ENCODE data around the gene CLMP. TPM values are rescaled to one million over a fixed set of nuclear protein-coding genes. Genes with fewer than 3 reads are reported as not detected.
A peak's percentile ranks its signal among the peaks of the same experiment; 100 is the strongest.

Gene CLMP
- total RNA-seq, 1 donor = 147 TPM

DNA sequence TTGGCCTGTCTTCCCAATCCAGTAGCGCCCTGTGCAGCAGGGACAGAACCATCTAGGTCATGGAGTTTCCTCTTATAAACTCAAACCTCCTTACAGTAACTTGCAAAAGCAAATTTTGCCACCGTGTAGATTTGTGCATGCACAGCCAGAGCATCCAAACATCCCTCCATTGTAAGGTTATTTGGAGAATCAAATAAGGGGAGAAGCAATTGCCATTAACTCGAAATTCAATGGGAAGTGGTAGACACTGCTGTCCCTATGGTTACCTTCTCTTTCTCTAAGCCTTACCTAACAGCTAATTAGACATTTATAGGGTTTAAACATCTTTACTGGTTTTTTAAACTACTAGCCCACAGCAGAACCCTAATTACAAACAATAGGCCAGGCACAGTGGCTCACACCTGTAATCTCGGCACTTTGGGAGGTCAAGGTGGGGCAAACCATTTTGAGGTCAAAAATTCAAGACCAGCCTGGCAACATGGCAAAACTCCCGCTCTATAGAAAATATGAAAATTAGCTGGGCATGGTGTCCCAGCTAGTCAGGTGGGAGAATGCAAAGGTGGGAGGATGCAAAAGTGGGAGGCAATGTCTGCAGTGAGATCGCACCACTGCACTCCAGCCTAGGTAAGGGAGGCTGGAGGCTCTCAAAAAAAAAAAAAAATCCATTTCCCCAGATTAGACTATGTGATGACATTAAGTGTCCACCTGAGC lies 139.7 kb downstream of the CLMP start:
- TF ChIP-seq, protein P1, sequence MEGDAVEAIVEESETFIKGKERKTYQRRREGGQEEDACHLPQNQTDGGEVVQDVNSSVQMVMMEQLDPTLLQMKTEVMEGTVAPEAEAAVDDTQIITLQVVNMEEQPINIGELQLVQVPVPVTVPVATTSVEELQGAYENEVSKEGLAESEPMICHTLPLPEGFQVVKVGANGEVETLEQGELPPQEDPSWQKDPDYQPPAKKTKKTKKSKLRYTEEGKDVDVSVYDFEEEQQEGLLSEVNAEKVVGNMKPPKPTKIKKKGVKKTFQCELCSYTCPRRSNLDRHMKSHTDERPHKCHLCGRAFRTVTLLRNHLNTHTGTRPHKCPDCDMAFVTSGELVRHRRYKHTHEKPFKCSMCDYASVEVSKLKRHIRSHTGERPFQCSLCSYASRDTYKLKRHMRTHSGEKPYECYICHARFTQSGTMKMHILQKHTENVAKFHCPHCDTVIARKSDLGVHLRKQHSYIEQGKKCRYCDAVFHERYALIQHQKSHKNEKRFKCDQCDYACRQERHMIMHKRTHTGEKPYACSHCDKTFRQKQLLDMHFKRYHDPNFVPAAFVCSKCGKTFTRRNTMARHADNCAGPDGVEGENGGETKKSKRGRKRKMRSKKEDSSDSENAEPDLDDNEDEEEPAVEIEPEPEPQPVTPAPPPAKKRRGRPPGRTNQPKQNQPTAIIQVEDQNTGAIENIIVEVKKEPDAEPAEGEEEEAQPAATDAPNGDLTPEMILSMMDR (IDR thresholded peaks at IDR 0.05; ENCODE audit: insufficient read depth, low read depth, low read length) = no peak
- no peak for DNase-seq (ENCODE audit: low read depth)
- no peak overlapping the region for H3K4me3 ChIP-seq (ENCODE audit: low read depth, low read length)

DNA sequence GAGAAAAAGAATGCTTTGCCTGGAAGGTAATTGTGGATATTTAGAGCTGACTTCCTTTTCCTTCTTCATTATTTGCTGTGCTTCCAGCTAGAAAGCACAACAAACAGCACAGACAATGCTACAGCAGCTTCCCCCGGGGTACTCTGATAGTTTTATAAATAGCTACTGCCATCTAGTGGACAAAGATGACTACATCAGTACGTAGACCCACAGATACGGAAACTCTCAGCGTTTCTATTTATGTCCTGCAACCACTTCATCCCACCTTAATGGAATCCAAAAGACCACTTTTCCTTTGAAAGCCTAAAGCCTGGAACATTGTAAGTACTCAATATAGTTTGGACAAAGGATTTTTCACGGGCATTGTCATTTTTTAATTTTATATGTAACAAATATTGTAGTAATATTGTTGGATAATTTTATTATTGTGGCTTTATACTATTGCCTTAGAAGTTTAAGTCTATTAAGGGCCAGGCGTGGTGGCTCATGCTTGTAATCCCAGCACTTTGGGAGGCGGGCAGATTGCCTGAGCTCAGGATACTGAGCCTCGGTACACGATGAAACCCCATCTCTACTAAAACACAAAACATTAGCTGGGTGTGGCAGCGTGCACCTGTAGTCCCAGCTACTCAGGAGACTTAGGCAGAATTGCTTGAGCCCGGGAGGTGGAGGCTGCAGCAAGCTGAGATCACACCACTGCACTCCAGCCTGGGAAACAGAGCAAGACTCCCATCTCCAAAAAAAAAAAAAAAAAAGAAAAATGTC lies 140.6 kb downstream of the CLMP start:
- TF ChIP-seq, protein P1 (IDR thresholded peaks at IDR 0.05; ENCODE audit: insufficient read depth, low read depth, low read length) = peak; percentile 67
- no peak overlapping the region for H3K4me3 ChIP-seq (ENCODE audit: low read depth, low read length)
- DNase-seq (ENCODE audit: low read depth) = peak; percentile 72

DNA sequence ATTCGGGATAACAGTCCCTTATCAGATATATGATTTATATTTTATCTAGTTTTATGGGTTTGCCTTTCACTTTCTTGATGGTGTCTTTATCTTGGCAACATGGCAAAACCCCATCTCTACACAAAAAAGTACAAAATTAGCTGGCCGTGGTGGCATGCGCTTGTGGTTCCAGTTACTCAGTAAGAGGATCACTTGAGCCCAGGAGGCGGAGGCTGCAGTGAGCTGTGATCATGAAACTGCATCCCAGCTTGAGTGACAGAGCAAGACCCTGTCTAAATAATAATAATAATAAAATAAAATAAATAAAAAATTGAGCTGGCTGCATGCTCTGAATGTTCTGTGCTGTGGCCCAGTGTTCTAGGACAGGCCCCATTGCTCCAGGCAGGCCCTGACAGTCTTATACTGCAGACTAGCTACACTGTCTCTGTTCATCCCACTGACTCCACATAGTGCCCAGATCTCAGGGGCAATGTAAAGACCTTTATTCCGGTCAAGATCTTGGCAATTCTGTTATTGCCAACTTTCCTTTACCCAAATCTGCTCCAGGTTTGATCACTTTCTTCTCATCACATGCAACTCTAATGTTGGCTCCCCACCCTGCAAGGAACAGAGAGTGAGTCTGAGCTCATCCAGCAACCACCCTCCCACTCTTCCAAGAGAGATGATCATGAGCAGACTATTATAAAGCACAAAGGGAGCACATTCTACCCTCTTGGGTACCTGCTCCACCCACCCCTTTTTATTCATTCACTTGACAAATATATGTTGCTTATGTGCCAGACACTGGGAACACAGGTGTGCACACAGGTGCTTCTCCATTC lies 141.9 kb downstream of the CLMP start:
- TF ChIP-seq, protein P1 (IDR thresholded peaks at IDR 0.05; ENCODE audit: insufficient read depth, low read depth, low read length) = no peak
- no peak for DNase-seq (ENCODE audit: low read depth)

DNA sequence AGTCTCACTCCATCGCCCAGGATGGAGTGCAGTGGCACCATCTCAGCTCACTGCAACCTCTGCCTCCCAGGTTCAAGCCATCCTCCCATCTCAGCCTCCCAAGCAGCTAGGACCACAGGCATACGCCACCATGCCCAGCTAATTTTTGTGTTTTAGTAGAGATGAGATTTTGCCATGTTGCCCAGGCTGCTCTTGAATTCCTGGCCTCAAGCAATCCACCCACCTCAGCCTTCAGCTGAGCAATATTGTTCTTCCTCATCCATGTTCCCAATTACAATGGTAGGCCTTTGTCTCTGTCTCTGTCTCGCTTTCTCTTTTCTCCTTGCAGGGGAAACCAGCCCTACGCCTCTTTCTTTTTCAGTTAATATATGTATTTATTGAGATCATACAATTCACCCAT lies 143.4 kb downstream of the CLMP start:
- no peak for DNase-seq (ENCODE audit: low read depth)
- TF ChIP-seq, protein P1 (IDR thresholded peaks at IDR 0.05; ENCODE audit: insufficient read depth, low read depth, low read length) = no peak

More for the DNA sequence above, 141.9 kb downstream of the CLMP start:
- no peak overlapping the region for H3K4me3 ChIP-seq (ENCODE audit: low read depth, low read length)

DNA sequence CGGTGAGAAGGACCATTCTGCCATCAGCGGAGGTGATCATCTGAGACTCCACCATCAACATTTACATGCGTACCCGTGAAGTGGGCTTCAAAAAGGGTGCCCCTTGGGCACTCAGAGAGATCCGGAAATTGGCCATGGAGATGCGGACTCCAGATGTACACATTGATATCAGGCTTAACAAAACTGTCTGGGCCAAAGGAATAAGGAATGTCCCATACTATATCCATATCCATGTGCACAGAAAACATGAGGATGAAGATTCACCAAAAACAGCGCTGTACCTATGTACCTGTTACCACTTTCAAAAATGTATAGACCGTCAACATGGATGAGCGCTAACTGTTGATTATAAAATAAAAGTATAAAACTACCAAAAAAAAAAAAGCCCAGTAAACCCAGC lies 143.9 kb downstream of the CLMP start:
- no peak for DNase-seq (ENCODE audit: low read depth)
- TF ChIP-seq, protein P1 (IDR thresholded peaks at IDR 0.05; ENCODE audit: insufficient read depth, low read depth, low read length) = no peak
- H3K4me3 ChIP-seq (ENCODE audit: low read depth, low read length) = no peak overlapping the region

More for the DNA sequence above, 143.4 kb downstream of the CLMP start:
- no peak overlapping the region for H3K4me3 ChIP-seq (ENCODE audit: low read depth, low read length)

DNA sequence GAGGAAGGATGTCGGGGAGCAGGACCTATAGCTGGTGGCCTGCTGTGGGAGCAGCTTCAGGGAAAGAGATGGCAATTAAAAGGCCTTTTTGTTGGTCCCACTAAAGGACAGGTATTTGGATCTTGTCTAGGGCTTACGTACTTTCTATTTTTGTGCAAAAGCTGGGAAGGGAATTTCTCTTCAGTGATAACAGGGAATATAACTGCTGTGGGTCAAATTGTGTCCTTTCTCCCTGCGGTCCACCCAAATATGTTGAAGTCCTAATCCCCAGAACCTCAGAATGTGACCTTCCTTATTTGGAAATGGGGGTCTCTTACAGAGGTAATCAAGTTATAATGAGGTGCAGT lies 147.1 kb downstream of the CLMP start:
- DNase-seq (ENCODE audit: low read depth) = no peak
- TF ChIP-seq, protein P1 (IDR thresholded peaks at IDR 0.05; ENCODE audit: insufficient read depth, low read depth, low read length) = no peak

More for the DNA sequence above, 147.1 kb downstream of the CLMP start:
- no peak overlapping the region for H3K4me3 ChIP-seq (ENCODE audit: low read depth, low read length)
